Astrocyte of the cerebellum (primary cell): ENCODE data around the gene ITPR2.

Experiments
- DNase-seq: peaks from one replicate; pipeline ENCODE4 v3.0.0-alpha.2; 2011; ENCODE audit warnings: low read depth
- H3K4me3 ChIP-seq: 2 replicates; pipeline ENCODE4 v1.5.1; 2011; ENCODE audit warnings: mild to moderate bottlenecking, low read depth, low read length, moderate library complexity
- in situ Hi-C: cut with HindIII; loops from 2 replicates; pipeline ENCODE4 v1.10.0; 2017; ENCODE audit warnings: low sequenced_read_pairs
- TF ChIP-seq, protein P1 (sequence below): IDR thresholded peaks from 2 replicates; pipeline ENCODE4 v1.5.1; 2012; ENCODE audit warnings: low read length, low read depth, moderate library complexity, mild to moderate bottlenecking; ENCODE audit errors: missing control alignments

Gene ITPR2

GRCh38 chr12:26346736-26347135 is 486.3 kb downstream of the ITPR2 start:
- TF ChIP-seq, protein P1, sequence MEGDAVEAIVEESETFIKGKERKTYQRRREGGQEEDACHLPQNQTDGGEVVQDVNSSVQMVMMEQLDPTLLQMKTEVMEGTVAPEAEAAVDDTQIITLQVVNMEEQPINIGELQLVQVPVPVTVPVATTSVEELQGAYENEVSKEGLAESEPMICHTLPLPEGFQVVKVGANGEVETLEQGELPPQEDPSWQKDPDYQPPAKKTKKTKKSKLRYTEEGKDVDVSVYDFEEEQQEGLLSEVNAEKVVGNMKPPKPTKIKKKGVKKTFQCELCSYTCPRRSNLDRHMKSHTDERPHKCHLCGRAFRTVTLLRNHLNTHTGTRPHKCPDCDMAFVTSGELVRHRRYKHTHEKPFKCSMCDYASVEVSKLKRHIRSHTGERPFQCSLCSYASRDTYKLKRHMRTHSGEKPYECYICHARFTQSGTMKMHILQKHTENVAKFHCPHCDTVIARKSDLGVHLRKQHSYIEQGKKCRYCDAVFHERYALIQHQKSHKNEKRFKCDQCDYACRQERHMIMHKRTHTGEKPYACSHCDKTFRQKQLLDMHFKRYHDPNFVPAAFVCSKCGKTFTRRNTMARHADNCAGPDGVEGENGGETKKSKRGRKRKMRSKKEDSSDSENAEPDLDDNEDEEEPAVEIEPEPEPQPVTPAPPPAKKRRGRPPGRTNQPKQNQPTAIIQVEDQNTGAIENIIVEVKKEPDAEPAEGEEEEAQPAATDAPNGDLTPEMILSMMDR, result no peak
- no peak overlapping the region for H3K4me3 ChIP-seq
- in situ Hi-C loops, result no loop called here
- no peak for DNase-seq

DNA sequence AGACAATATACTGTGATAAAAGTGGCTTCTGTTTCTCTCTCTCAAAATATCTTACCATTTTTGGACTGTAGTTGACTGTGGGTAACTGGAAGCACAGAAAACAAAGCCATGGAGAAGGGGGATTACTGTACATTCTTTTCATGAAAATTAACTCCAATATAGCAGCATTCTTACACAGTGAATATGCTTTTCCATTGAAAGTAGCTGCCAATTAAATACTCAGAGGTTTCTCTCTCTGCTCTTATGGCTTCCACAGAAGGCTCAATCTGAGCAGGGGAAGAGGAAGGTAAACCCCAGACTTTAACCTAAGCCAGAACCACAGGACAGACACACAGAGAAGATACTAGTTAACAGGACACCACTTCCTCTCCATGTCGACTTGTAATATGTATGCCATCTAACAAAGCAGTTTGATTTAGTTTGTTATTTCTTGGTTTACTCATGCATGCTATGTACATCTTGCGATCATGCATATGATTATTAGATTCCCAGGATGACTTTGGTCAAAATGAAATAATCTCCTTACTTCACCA is 487.5 kb downstream of the ITPR2 start:
- in situ Hi-C loops, result no loop called here
- H3K4me3 ChIP-seq, result no peak overlapping the region
- no peak for DNase-seq
- TF ChIP-seq, protein P1, result no peak

- H3K4me3 ChIP-seq, result no peak overlapping the region
- TF ChIP-seq, protein P1, result no peak
- DNase-seq, result no peak
- in situ Hi-C loops, result no loop called here
Measured at GRCh38 chr12:26341491-26341890, 491.5 kb downstream of the ITPR2 start.

- TF ChIP-seq, protein P1, result no peak
- in situ Hi-C loops, result no loop called here
- H3K4me3 ChIP-seq, result no peak overlapping the region
- DNase-seq, result no peak
Measured at GRCh38 chr12:26340649-26341048, 492.3 kb downstream of the ITPR2 start.

GRCh38 chr12:26339976-26340375 is 493.0 kb downstream of the ITPR2 start:
- in situ Hi-C loops, result no loop called here
- TF ChIP-seq, protein P1, result no peak
- H3K4me3 ChIP-seq, result no peak overlapping the region
- DNase-seq, result no peak

- H3K4me3 ChIP-seq, result no peak overlapping the region
- TF ChIP-seq, protein P1, result no peak
- DNase-seq, result no peak
- in situ Hi-C loops, result no loop called here
Measured at GRCh38 chr12:26338586-26339572, 494.1 kb downstream of the ITPR2 start.
